ENCODE data around the gene SLC6A13. TPM values are rescaled to one million over a fixed set of nuclear protein-coding genes. Genes with fewer than 3 reads are reported as not detected.

Gene SLC6A13
- total and polyA plus RNA-seq, 2 experiments from 2014 or later = not detected

- Histone ChIP-seq H3K36me3 (ENCODE audit: low read depth) (no peaks in the 10 kb centered on the region), H4K20me1 (ENCODE audit: insufficient read depth) (no peaks in the 10 kb centered on the region), H3K9me2 (ENCODE audit: insufficient read depth) (no peaks in the 10 kb centered on the region), H3K4me2 (ENCODE audit: unreplicated experiment) (no peak overlapping the region), H3F3A (ENCODE audit: insufficient read depth) (no peaks in the 10 kb centered on the region), H2AFZ (no peak overlapping the region), H3K4me3 (no peak overlapping the region), H3K79me2 (ENCODE audit: insufficient read depth) (no peaks in the 10 kb centered on the region), H3K9ac (no peak overlapping the region), H3K4me1 (ENCODE audit: insufficient read depth) (no peaks in the 10 kb centered on the region; the same call in 1 of the 2 replicates), H3K27ac (no peak overlapping the region), H3K27me3 (replicated peaks; ENCODE audit: insufficient read depth) (peaks cover 34% of the 10 kb centered on the region), H3K9me3 (ENCODE audit: low read depth) (no peaks in the 10 kb centered on the region)
- TF ChIP-seq EZH2phosphoT487 (IDR thresholded peaks at IDR 0.05; ENCODE audit: insufficient read depth, low read depth) (no peak), EZH2 (IDR thresholded peaks at IDR 0.05; ENCODE audit: insufficient read depth, poor library complexity, severe bottlenecking) (no peak)
- in situ Hi-C loops (cut with MboI) = no loop called here
- no peak for DNase-seq
Measured at GRCh38 chr12:262113-262512, 523 bp downstream of the SLC6A13 start.

- H3K27me3 ChIP-seq (replicated peaks; ENCODE audit: insufficient read depth) = peaks cover 62% of the 10 kb centered on the region
- no peak overlapping the region for H3K4me3 ChIP-seq
- in situ Hi-C loops (cut with MboI) = no loop called here
- no peaks in the 10 kb centered on the region for H3F3A ChIP-seq (ENCODE audit: insufficient read depth)
- no peaks in the 10 kb centered on the region for H3K9me2 ChIP-seq (ENCODE audit: insufficient read depth)
- H3K9me3 ChIP-seq (ENCODE audit: low read depth) = no peaks in the 10 kb centered on the region
- H3K27ac ChIP-seq = no peak overlapping the region
- H3K4me2 ChIP-seq (ENCODE audit: unreplicated experiment) = no peak overlapping the region
- H3K9ac ChIP-seq = no peak overlapping the region
- DNase-seq = no peak
- no peaks in the 10 kb centered on the region for H3K79me2 ChIP-seq (ENCODE audit: insufficient read depth)
- no peaks in the 10 kb centered on the region for H3K36me3 ChIP-seq (ENCODE audit: low read depth)
- no peaks in the 10 kb centered on the region; the same call in 1 of the 2 replicates for H3K4me1 ChIP-seq (ENCODE audit: insufficient read depth)
- no peak overlapping the region for H2AFZ ChIP-seq
- TF ChIP-seq EZH2 (IDR thresholded peaks at IDR 0.05; ENCODE audit: insufficient read depth, poor library complexity, severe bottlenecking) = no peak
- WGBS, 2 experiments (ENCODE audit: low coverage in 1 of 2, low lambda C conversion rate in 2 of 2, missing lambda C conversion rate in 2 of 2) = 46 to 56% methylated on average over 12 to 14 of the region's 14 CpGs
- H4K20me1 ChIP-seq (ENCODE audit: insufficient read depth) = no peaks in the 10 kb centered on the region
Measured at GRCh38 chr12:257521-258321, 4.9 kb downstream of the SLC6A13 start.

GRCh38 chr12:256958-257357 lies 5.7 kb downstream of the SLC6A13 start:
- in situ Hi-C loops (cut with MboI) = no loop called here
- Histone ChIP-seq H3K79me2 (ENCODE audit: insufficient read depth) (no peaks in the 10 kb centered on the region), H3K36me3 (ENCODE audit: low read depth) (no peaks in the 10 kb centered on the region), H3K4me1 (ENCODE audit: insufficient read depth) (no peaks in the 10 kb centered on the region), H3K9ac (no peak overlapping the region), H3K4me3 (no peak overlapping the region), H3K9me2 (ENCODE audit: insufficient read depth) (no peaks in the 10 kb centered on the region), H3K9me3 (ENCODE audit: low read depth) (no peaks in the 10 kb centered on the region), H3K27ac (no peak overlapping the region), H2AFZ (no peak overlapping the region), H3K27me3 (replicated peaks; ENCODE audit: insufficient read depth) (peaks cover 57% of the 10 kb centered on the region), H3F3A (ENCODE audit: insufficient read depth) (no peaks in the 10 kb centered on the region), H4K20me1 (ENCODE audit: insufficient read depth) (no peaks in the 10 kb centered on the region), H3K4me2 (ENCODE audit: unreplicated experiment) (no peak overlapping the region)
- 49 to 68% methylated on average over 3 of the region's 3 CpGs for WGBS, 2 experiments (ENCODE audit: low coverage in 1 of 2, low lambda C conversion rate in 2 of 2, missing lambda C conversion rate in 2 of 2)
- no peak for TF ChIP-seq EZH2 (IDR thresholded peaks at IDR 0.05; ENCODE audit: insufficient read depth, poor library complexity, severe bottlenecking)
- no peak for TF ChIP-seq EZH2phosphoT487 (IDR thresholded peaks at IDR 0.05; ENCODE audit: insufficient read depth, low read depth)
- DNase-seq = no peak

GRCh38 chr12:256225-256624 lies 6.4 kb downstream of the SLC6A13 start:
- Histone ChIP-seq H3K4me3 (no peak overlapping the region), H3K9ac (no peak overlapping the region), H3K27ac (no peak overlapping the region), H3K27me3 (replicated peaks; ENCODE audit: insufficient read depth) (peaks cover 53% of the 10 kb centered on the region), H4K20me1 (ENCODE audit: insufficient read depth) (no peaks in the 10 kb centered on the region), H3F3A (ENCODE audit: insufficient read depth) (no peaks in the 10 kb centered on the region), H3K9me3 (ENCODE audit: low read depth) (no peaks in the 10 kb centered on the region), H2AFZ (no peak overlapping the region), H3K9me2 (ENCODE audit: insufficient read depth) (no peaks in the 10 kb centered on the region), H3K4me2 (ENCODE audit: unreplicated experiment) (no peak overlapping the region), H3K4me1 (ENCODE audit: insufficient read depth) (no peaks in the 10 kb centered on the region), H3K79me2 (ENCODE audit: insufficient read depth) (no peaks in the 10 kb centered on the region), H3K36me3 (ENCODE audit: low read depth) (no peaks in the 10 kb centered on the region)
- WGBS, 2 experiments (ENCODE audit: low coverage in 1 of 2, low lambda C conversion rate in 2 of 2, missing lambda C conversion rate in 2 of 2) = 8 to 9% methylated on average over 6 of the region's 6 CpGs
- no peak for DNase-seq
- TF ChIP-seq EZH2 (IDR thresholded peaks at IDR 0.05; ENCODE audit: insufficient read depth, poor library complexity, severe bottlenecking) (no peak), EZH2phosphoT487 (IDR thresholded peaks at IDR 0.05; ENCODE audit: insufficient read depth, low read depth) (no peak)
- in situ Hi-C loops (cut with MboI) = no loop called here

All from GM23248 (cell line).